Left lung (tissue), 10 donors: ENCODE data around the gene VCP. TPM values are rescaled to one million over a fixed set of nuclear protein-coding genes. Genes with fewer than 3 reads are reported as not detected.

Experiments used
- ATAC-seq: fragments of 200-7000 bp; cut with Tn5 transposase; one replicate; pipeline ENCODE4 v1.9.1; 2020; ENCODE audit warnings: moderate library complexity
- DNase-seq, 4 donors: peaks; one replicate each; pipeline ENCODE4 v3.0.0-alpha.2; 2013 to 2020
- H3K27ac ChIP-seq, 2 donors: fragments of 200-600 bp; sonication (generic) in 1 of 2; one replicate each; pipeline versions ENCODE4 v1.5.0 to v1.8.0; 2020 to 2021
- H3K27me3 ChIP-seq, 2 donors: fragments of 200-600 bp; sonication (generic) in 1 of 2; one replicate each; pipeline versions ENCODE4 v1.5.0 to v1.8.0; 2020 to 2021
- H3K36me3 ChIP-seq, 2 donors: fragments of 200-600 bp; sonication (generic) in 1 of 2; one replicate each; pipeline versions ENCODE4 v1.5.0 to v1.8.0; 2020 to 2021
- H3K4me1 ChIP-seq, 2 donors: fragments of 200-600 bp; one replicate each; pipeline ENCODE4 v1.8.0; 2021
- H3K4me3 ChIP-seq, 2 donors: fragments of 200-600 bp; sonication (generic) in 1 of 2; one replicate each; pipeline versions ENCODE4 v1.5.0 to v1.8.0; 2020 to 2021; ENCODE audit warnings: mild to moderate bottlenecking in 1 of 2
- H3K9me3 ChIP-seq, 2 donors: fragments of 200-600 bp; sonication (generic) in 1 of 2; one replicate each; pipeline versions ENCODE4 v1.5.0 to v1.8.0; 2020 to 2021
- intact Hi-C, 2 donors: fragments of 100-400 bp; cut with DNase I; formaldehyde crosslinking; loops; one replicate each; pipeline versions ENCODE4 v1.11.2 to v1.14.2; 2022
- polyA plus RNA-seq, 6 donors: library from polyadenylated mRNA; unstranded; fragments of 120-200 nt; gene quantifications; one replicate each; pipeline ENCODE4 v1.2.1, GENCODE V29; 2013; ENCODE audit not compliant: insufficient read length in 6 of 6
- total RNA-seq, 2 donors: library from RNA; stranded (reverse); fragmentation: NEBNext Ultra II Directional; extraction: Animal tissue kit (Norgen Biotek cat#: 25700); gene quantifications; one replicate each; pipeline ENCODE4 v1.2.1, GENCODE V29; 2021
- TF ChIP-seq, protein P1 (sequence below), 2 donors: fragments of 200-600 bp; sonication (generic) in 1 of 2; IDR thresholded peaks; one replicate each; pipeline versions ENCODE4 v1.5.0 to v1.8.0; 2021; ENCODE audit warnings: antibody characterized with exemption in 2 of 2
- donor health status: DM: no; HTN: yes; CAD: no.
- donor health status: DM: no; HTN: no; CAD: no.

The VCP gene
- total and polyA plus RNA-seq, 8 donors = 198 to 327 (median 224) TPM

DNA sequence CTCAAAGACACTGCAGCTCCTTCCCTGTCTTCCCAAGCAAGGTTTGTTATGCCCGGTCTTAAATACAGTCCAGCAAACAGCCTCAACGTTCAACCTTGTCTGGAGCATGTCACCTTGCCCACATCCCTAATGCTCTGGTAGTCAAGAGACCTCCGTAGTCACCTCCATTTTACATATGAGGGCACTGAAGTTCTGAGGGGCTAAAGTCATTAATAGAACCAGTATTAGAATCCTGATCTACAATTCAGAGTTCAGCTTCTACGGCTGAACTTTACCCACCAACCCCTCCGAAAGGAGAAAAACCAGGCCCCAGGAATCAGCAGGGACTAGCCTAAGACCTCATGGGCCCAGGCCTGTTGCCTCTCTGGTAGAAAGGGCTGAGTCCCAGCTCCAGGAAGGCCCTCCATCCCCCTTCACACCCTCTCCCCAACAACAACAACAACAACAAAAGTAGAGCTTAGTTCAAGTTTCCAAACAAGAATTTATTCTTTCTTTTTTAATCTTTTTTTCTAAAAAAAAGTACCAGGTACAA lies 31.3 kb upstream of the VCP start:
- DNase-seq (no peak), ATAC-seq (no peak)
- H3K9me3 ChIP-seq = no peaks in the 10 kb centered on the region
- H3K4me3 ChIP-seq = peak overlapping the region; percentile 78 to 86
- peaks cover 6 to 34% of the 10 kb centered on the region in 2 donors for H3K4me1 ChIP-seq
- TF ChIP-seq, protein P1, sequence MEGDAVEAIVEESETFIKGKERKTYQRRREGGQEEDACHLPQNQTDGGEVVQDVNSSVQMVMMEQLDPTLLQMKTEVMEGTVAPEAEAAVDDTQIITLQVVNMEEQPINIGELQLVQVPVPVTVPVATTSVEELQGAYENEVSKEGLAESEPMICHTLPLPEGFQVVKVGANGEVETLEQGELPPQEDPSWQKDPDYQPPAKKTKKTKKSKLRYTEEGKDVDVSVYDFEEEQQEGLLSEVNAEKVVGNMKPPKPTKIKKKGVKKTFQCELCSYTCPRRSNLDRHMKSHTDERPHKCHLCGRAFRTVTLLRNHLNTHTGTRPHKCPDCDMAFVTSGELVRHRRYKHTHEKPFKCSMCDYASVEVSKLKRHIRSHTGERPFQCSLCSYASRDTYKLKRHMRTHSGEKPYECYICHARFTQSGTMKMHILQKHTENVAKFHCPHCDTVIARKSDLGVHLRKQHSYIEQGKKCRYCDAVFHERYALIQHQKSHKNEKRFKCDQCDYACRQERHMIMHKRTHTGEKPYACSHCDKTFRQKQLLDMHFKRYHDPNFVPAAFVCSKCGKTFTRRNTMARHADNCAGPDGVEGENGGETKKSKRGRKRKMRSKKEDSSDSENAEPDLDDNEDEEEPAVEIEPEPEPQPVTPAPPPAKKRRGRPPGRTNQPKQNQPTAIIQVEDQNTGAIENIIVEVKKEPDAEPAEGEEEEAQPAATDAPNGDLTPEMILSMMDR (IDR thresholded peaks at IDR 0.05) = no peak
- intact Hi-C loops = no loop called here
- no peaks in the 10 kb centered on the region for H3K27me3 ChIP-seq
- peaks cover 0 to 78% of the 10 kb centered on the region in 2 donors for H3K36me3 ChIP-seq
- peak overlapping the region; percentile 60 to 91 for H3K27ac ChIP-seq

DNA sequence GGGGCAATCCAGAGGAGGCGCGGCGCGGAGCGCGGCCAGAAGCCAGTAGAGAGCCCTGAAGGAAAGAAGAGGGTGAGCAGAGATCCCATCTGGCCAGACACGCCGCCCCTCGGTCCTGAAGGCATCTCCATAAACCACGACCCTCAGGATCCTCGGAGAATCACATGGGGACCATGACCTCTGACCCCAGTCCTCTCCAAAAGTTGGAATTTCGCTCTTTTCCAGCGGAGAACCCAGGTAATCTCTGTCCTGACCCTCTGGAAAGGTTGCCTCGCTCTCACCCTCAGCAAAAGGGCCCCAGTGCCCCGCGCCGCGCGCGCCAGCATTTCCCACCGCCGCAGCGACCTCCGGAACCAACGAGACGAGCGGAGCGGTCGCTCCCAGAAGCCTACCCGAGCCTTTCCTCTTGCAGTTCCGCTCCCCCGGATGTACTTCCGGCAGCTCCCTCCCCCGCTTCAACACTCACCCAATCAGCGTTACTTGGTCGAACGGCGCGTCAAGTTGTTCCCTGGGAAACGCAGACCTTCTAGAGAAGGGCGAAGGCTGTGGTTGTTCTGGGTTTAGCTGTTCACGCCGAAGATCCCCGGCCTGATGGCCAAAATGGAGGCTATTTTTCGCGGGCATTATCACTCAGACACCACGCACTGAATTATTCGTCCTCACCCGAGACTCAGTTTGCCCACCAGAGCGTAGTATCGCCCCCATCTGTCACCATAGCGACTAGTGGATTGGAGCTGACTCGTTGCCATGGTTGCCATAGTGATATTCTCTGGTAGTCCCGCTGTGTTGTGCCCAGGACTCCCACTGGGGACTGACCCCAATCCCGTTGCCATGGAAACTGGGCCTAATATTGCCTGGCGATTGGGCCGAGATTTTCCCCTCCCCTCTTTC lies 30.6 kb upstream of the VCP start, which contains the start of gene STOML2:
STOML2 (minus strand) TSS at position 363 of the 891 bp plus-strand sequence; CDS start at position 326, 37 bp downstream.
- intact Hi-C loops = no loop called here
- no peaks in the 10 kb centered on the region for H3K9me3 ChIP-seq
- peak within 1 kb of the TSS; percentile 60 to 91 for H3K27ac ChIP-seq
- no peaks in the 10 kb centered on the region for H3K27me3 ChIP-seq
- H3K36me3 ChIP-seq = peaks cover 0 to 71% of the 10 kb centered on the region in 2 donors
- TF ChIP-seq, protein P1 (IDR thresholded peaks at IDR 0.05) = no peak
- ATAC-seq (peak; percentile 98), DNase-seq (peak; percentile 95 to 97 (median 95))
- peaks cover 6 to 34% of the 10 kb centered on the region in 2 donors for H3K4me1 ChIP-seq
- H3K4me3 ChIP-seq = peak within 1 kb of the TSS; percentile 78 to 86

DNA sequence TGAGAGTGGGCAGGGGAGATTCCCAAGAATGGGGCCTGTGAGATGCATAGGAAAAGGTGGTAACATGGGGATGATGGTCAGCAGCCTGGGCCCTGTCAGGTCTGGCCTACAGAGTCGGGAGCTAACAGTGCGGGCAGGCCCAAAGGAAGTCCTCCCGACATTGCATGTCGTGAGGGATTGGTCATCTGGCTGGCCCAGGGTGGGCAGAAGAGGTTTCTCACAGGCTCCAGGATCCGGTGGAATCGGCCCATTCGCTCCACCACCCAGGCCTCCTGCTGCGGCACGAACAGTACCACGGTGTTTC lies 30.0 kb upstream of the VCP start:
- TF ChIP-seq, protein P1 (IDR thresholded peaks at IDR 0.05) = no peak
- Histone ChIP-seq H3K4me1 (peaks cover 6 to 34% of the 10 kb centered on the region in 2 donors), H3K27ac (peak overlapping the region; percentile 60 to 91), H3K4me3 (peak overlapping the region; percentile 78 to 86), H3K27me3 (no peaks in the 10 kb centered on the region), H3K9me3 (no peaks in the 10 kb centered on the region), H3K36me3 (peaks cover 0 to 65% of the 10 kb centered on the region in 2 donors)
- peak in 1 of 4 donors; percentile 3 for DNase-seq
- peak; percentile 54 for ATAC-seq
- intact Hi-C loops = no loop called here

DNA sequence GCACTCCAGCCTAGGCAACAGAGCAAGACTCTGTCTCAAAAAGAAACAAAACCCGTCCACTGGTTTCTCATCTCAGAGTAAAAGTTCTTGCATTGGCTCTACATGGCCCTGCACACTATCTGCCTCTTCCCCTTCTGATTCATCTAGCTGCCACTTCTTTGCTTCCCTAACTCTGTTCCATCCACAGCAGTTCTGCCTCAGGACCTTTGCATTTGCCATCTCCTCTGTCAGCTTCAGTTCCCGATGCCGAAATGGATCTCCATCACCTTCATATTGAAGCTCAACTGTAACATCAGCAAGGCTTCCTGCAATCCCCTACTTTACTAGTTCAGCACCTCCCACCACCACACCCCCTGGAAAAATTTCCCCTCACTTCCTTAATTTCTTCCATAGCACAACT lies 25.1 kb upstream of the VCP start:
- intact Hi-C loops = loop anchor here in 1 of 2 donors (10.0 kb wide), 1 partner anchor 203 kb away; a partner anchor contains a TSS
- no peak for ATAC-seq
- no peaks in the 10 kb centered on the region for H3K27me3 ChIP-seq
- peaks cover 0 to 40% of the 10 kb centered on the region in 2 donors for H3K36me3 ChIP-seq
- TF ChIP-seq, protein P1 (IDR thresholded peaks at IDR 0.05) = no peak
- no peak overlapping the region for H3K4me3 ChIP-seq
- no peak for DNase-seq
- no peaks in the 10 kb centered on the region for H3K9me3 ChIP-seq
- H3K4me1 ChIP-seq = peaks cover 15 to 33% of the 10 kb centered on the region in 2 donors
- H3K27ac ChIP-seq = no peak overlapping the region
